Pancreas (tissue), 10 donors: ENCODE results near the gene TSHZ1. TPM values are rescaled to one million over a fixed set of nuclear protein-coding genes. Genes with fewer than 3 reads are reported as not detected.

ENCODE experiments used
- ATAC-seq, 4 donors: fragments of 200-7000 bp; cut with Tn5 transposase; one replicate each; pipeline versions ENCODE4 v1.8.0 to v1.9.1; 2020; ENCODE audit warnings: mild to moderate bottlenecking in 4 of 4, moderate library complexity in 4 of 4
- DNase-seq, 6 donors: peaks; one replicate each; pipeline ENCODE4 v3.0.0-alpha.2; 2020
- FAIRE-seq: peaks from 2 replicates; lab custom pipeline; 2012; peaks lifted over from hg19 to GRCh38; lab: Jason Lieb, UNC
- H3K27ac ChIP-seq, 4 donors: fragments of 200-600 bp; sonication (generic); 1 replicate in 3 of 4; 2 replicates in 1 of 4; pipeline versions ENCODE4 v1.5.0 to v1.8.0; 2020
- H3K27me3 ChIP-seq, 4 donors: fragments of 200-600 bp; one replicate each; pipeline ENCODE4 v1.8.0; 2021
- H3K36me3 ChIP-seq, 3 donors: fragments of 200-600 bp; sonication (generic) in 1 of 3; one replicate each; pipeline versions ENCODE4 v1.5.0 to v1.8.0; 2020 to 2021
- H3K4me1 ChIP-seq, 3 donors: fragments of 200-600 bp; one replicate each; pipeline ENCODE4 v1.8.0; 2021
- H3K4me3 ChIP-seq, 4 donors: fragments of 200-600 bp; sonication (generic) in 2 of 4; one replicate each; pipeline versions ENCODE4 v1.5.0 to v1.8.0; 2020 to 2021
- H3K9me3 ChIP-seq, 4 donors: fragments of 200-600 bp; one replicate each; pipeline ENCODE4 v1.8.0; 2021
- WGBS, 2 donors: extraction: QIAGEN DNeasy Blood & Tissue Kit; methylation state at CpG; one replicate each; pipeline ENCODE4 v1.1.7; 2013; 5-methylcytosine and 5-hydroxymethylcytosine counted together
- intact Hi-C, 3 donors: fragments of 100-400 bp; cut with DNase I; formaldehyde crosslinking; loops; one replicate each; pipeline versions ENCODE4 v1.11.1 to v1.14.2; 2022
- polyA plus RNA-seq, 2 donors: library from polyadenylated mRNA; stranded (reverse); fragments of 200-250 nt; gene quantifications; one replicate each; pipeline ENCODE4 v1.2.3, GENCODE V29; 2013
- total RNA-seq, 6 donors: library from RNA; stranded (reverse); fragmentation: NEBNext Ultra II Directional in 4 of 6; extraction: Animal tissue kit (Norgen Biotek cat#: 25700) in 4 of 6; gene quantifications; one replicate each; pipeline versions ENCODE4 v1.2.1 to v1.2.4, GENCODE V29; 2021 to 2023
- TF ChIP-seq, protein P1 (sequence below), 4 donors: fragments of 200-600 bp; sonication (generic) in 3 of 4; IDR thresholded peaks; one replicate each; pipeline versions ENCODE4 v1.5.0 to v1.8.0; 2021; ENCODE audit warnings: antibody characterized with exemption in 4 of 4
- donor health status: healthy with polysubstance abuse.
- donor health status: DM: no; HTN: no; CAD: no; lungs with moderate emphysema.
- donor health status: DM: no; HTN: no; CAD: no.
- donor health status: control.
- donor health status: control.
- donor health status: Bipolar disorder and iron deficiency.
- donor health status: DM: yes; HTN: yes; CAD: no.
- donor health status: DM: no; HTN: no; CAD: no.
- donor health status: DM: no; HTN: no; CAD: no.
- donor health status: DM: yes; HTN: yes; CAD: no.

The TSHZ1 gene
- total and polyA plus RNA-seq, 8 donors, result 4.7 to 13.6 (median 7.6) TPM

DNA sequence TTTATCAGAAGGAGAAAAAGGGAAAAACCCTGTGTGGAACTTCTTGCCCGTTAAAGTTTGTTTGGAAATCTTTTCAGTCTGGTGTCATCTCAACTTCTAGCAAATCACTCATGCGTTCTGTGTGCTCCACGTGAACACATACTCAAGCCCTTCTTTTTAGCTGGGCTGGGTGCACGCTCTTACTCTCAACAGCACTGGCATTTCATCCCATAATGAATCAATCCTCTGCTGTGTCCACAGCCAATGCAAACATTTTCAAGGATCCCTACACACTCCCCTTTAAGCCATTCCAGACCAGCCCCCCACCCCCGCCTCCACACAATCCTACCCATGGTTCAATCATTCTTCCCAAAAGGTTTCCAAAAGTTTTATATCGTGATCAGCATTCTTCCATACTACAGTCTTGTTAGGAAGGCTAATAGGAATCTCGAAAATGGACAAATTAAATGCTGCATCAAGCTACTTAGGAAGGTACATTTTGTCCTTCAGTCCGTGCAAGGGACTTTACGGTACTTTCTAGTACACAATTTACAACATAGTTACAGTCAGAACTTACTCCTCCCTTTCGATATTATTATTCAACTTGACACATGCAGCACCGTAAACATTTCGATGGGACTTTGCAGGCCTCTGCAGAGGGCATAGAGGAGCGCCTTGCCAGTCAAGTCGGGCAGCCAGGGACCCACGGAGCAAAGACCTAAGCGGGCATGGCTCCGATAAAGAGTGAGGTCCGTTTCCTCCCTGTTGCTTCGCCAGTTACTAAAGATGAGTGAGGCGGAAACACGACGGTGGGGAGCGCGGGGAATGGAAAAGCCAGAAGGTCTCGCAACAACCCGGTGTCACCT, 3.1 kb upstream of the TSHZ1 start:
- ATAC-seq (peak in 2 of 4 donors; percentile 1), FAIRE-seq (no peak), DNase-seq (peak in 1 of 6 donors; percentile 10)
- Histone ChIP-seq H3K36me3 (no peaks in the 10 kb centered on the region), H3K27ac (peak overlapping the region; percentile 94 to 98 (median 97)), H3K4me3 (peak overlapping the region; percentile 72 to 95 (median 91)), H3K9me3 (no peaks in the 10 kb centered on the region), H3K4me1 (peaks cover 17 to 43% (median 17%) of the 10 kb centered on the region in 3 donors), H3K27me3 (no peaks in the 10 kb centered on the region)
- intact Hi-C loops, result no loop called here
- TF ChIP-seq, protein P1, sequence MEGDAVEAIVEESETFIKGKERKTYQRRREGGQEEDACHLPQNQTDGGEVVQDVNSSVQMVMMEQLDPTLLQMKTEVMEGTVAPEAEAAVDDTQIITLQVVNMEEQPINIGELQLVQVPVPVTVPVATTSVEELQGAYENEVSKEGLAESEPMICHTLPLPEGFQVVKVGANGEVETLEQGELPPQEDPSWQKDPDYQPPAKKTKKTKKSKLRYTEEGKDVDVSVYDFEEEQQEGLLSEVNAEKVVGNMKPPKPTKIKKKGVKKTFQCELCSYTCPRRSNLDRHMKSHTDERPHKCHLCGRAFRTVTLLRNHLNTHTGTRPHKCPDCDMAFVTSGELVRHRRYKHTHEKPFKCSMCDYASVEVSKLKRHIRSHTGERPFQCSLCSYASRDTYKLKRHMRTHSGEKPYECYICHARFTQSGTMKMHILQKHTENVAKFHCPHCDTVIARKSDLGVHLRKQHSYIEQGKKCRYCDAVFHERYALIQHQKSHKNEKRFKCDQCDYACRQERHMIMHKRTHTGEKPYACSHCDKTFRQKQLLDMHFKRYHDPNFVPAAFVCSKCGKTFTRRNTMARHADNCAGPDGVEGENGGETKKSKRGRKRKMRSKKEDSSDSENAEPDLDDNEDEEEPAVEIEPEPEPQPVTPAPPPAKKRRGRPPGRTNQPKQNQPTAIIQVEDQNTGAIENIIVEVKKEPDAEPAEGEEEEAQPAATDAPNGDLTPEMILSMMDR (IDR thresholded peaks at IDR 0.05), result no peak
- WGBS, 2 donors, result 2 to 5% methylated on average over 26 of the region's 26 CpGs

DNA sequence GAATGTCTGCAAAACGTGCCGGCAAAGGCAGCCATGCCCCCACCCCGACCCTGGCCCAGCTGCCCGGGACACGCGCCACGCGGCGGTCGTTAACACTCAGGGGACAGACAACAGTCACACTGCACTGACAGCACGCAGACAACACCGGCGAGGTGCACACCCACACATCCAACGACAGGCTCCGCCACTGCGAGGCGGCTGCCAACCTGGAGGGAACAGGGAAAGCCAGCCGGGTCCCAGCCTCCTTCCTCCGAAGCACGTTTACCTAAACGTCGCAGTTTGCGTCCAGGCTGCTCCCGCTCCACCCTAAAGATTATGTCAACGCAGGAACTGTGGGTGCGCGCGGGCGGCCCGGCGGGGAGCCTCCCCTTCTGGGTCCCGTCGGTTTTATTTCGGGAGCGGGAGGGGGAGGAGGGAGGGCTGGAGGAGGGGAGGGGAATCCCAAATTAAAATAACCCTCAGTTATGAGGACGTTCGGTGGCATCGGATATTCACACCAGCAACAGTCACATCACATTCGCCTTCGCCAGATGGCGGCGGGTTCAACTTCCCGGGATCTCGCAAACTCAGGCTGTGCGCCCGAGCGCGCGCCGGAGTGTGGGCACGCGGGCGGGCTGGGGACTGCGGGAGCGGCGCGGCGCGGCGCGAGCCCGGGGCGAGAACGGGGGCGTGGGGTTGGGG, 2.3 kb upstream of the TSHZ1 start:
- TF ChIP-seq, protein P1 (IDR thresholded peaks at IDR 0.05), result no peak
- 0% methylated on average over 54 to 65 of the region's 65 CpGs for WGBS, 2 donors
- DNase-seq (peak; percentile 40 to 83 (median 59)), ATAC-seq (peak; percentile 18 to 34 (median 26)), FAIRE-seq (no peak)
- intact Hi-C loops, result no loop called here
- Histone ChIP-seq H3K4me3 (peak overlapping the region; percentile 72 to 95 (median 91)), H3K4me1 (peaks cover 12 to 45% (median 12%) of the 10 kb centered on the region in 3 donors), H3K9me3 (no peaks in the 10 kb centered on the region), H3K27me3 (no peaks in the 10 kb centered on the region), H3K27ac (peak overlapping the region; percentile 94 to 98 (median 97)), H3K36me3 (no peaks in the 10 kb centered on the region)

DNA sequence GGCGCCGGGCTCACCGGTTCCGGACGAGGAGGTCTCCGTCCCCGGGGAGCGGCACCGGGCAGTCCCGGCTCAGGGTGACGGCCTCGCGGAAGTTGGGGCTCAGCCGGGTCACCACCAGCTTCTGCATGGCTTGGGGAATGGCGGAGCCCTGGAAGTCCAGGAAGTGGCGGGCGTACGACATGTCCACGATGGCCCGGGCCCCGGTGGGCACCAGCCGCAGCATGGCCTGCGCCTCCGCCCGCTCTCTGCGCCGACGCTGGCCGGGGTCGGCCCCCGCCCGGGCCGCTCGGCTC, 1.8 kb upstream of the TSHZ1 start:
- Histone ChIP-seq H3K27me3 (no peaks in the 10 kb centered on the region), H3K9me3 (no peaks in the 10 kb centered on the region), H3K4me1 (peaks cover 12 to 44% (median 13%) of the 10 kb centered on the region in 3 donors), H3K36me3 (no peaks in the 10 kb centered on the region), H3K4me3 (peak overlapping the region; percentile 72 to 95 (median 91)), H3K27ac (peak overlapping the region; percentile 94 to 98 (median 97))
- DNase-seq (peak in 2 of 6 donors; percentile 63 to 86), FAIRE-seq (no peak), ATAC-seq (peak in 2 of 4 donors; percentile 0 to 3)
- TF ChIP-seq, protein P1 (IDR thresholded peaks at IDR 0.05), result no peak
- WGBS, 2 donors, result 0% methylated on average over 24 to 34 of the region's 34 CpGs
- intact Hi-C loops, result no loop called here

DNA sequence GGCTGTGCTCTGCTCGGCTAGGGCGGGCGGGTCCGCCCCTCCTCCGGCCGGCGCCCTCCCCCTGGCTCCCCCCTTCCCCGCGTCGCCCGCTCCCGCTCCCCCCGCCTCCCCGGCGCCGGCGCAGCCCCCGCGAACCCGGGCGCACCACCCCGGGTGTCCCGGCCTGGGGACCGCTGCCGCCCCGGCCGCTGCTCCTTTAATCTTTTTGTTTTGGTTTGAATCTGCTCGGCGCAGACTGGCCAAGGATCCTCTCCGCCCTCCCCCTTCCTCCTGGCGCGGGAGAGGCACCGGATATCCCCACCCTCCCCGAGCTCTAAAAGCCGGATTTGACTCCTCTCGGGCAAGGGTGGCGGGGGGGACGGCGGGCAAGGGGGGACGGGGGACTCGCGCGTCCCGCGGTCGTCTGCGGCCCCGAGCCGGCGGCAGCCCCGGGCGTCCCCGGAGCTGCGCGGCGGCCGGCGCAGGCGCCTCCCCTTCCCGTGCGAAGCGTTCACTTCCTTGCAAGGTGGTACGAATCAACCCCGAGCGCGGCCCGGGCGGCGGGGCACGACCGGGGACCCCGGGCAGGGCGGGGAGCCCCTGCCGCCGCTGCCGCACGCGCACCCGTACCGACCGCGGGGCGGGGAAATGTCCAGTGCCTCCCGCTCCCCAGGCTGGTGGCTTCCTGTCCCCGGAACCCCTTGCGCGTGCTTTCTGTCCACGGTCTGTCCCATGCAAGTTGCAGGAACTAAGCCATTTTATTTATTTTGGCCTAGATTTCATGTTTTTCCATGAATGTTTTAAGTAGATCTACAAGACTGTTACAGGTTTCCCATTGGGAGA, 1.3 kb upstream of the TSHZ1 start, which contains the start of gene PTGR3:
Gene PTGR3 (minus strand): TSS at position 11 of the 822 bp plus-strand sequence. CDS start 81 bp downstream, outside the sequence.
- WGBS, 2 donors, result 0% methylated on average over 66 to 86 of the region's 88 CpGs
- intact Hi-C loops, result no loop called here
- DNase-seq (peak; percentile 82 to 89 (median 86)), FAIRE-seq (no peak), ATAC-seq (peak; percentile 51 to 69 (median 54))
- H3K27me3 ChIP-seq, result no peaks in the 10 kb centered on the region
- H3K4me1 ChIP-seq, result peaks cover 8 to 45% (median 18%) of the 10 kb centered on the region in 3 donors
- peak within 1 kb of the TSS; percentile 94 to 98 (median 97) for H3K27ac ChIP-seq
- TF ChIP-seq, protein P1 (IDR thresholded peaks at IDR 0.05), result no peak
- peak within 1 kb of the TSS; percentile 72 to 95 (median 91) for H3K4me3 ChIP-seq
- H3K9me3 ChIP-seq, result no peaks in the 10 kb centered on the region
- H3K36me3 ChIP-seq, result no peaks in the 10 kb centered on the region
